HG03139 (cell line): ENCODE data around the gene TMEM63C.
"Not testable (repeated sequence)": the region's sequence is repeated elsewhere in the genome, so short reads cannot be mapped to it uniquely, and the experiment has no call there.

Experiments used
- ATAC-seq: cut with Tn5 transposase; IDR thresholded peaks from one replicate; pipeline ENCODE4 v1.9.1; 2021; ENCODE audit not compliant: unreplicated experiment

The TMEM63C gene

GRCh38 chr14:77153802-77154201 lies 27.8 kb upstream of the TMEM63C start:
- ATAC-seq: no peak

- no peak for ATAC-seq
Measured at GRCh38 chr14:77154421-77154820, 27.2 kb upstream of the TMEM63C start.

GRCh38 chr14:77155083-77155482 lies 26.5 kb upstream of the TMEM63C start:
- ATAC-seq: no peak

- no peak for ATAC-seq
Measured at GRCh38 chr14:77157740-77158139, 23.9 kb upstream of the TMEM63C start.

- ATAC-seq: no peak
Measured at GRCh38 chr14:77158175-77158881, 23.3 kb upstream of the TMEM63C start.

GRCh38 chr14:77158882-77159255 lies 22.7 kb upstream of the TMEM63C start:
- ATAC-seq: no peak

- ATAC-seq: no peak
Measured at GRCh38 chr14:77161011-77161410, 20.6 kb upstream of the TMEM63C start.

GRCh38 chr14:77170045-77170444 lies 11.6 kb upstream of the TMEM63C start:
- ATAC-seq: no peak

GRCh38 chr14:77172916-77173315 lies 8.7 kb upstream of the TMEM63C start:
- no peak for ATAC-seq

- ATAC-seq: not testable (repeated sequence)
Measured at GRCh38 chr14:77173911-77174617, 7.5 kb upstream of the TMEM63C start.

GRCh38 chr14:77175843-77176242 lies 5.8 kb upstream of the TMEM63C start:
- no peak for ATAC-seq

GRCh38 chr14:77177702-77178101 lies 3.9 kb upstream of the TMEM63C start:
- ATAC-seq: no peak

GRCh38 chr14:77178656-77179055 lies 2.9 kb upstream of the TMEM63C start:
- no peak for ATAC-seq

GRCh38 chr14:77180726-77181602 lies 634 bp upstream of the TMEM63C start:
- ATAC-seq: no peak

GRCh38 chr14:77183896-77184295 lies 2.3 kb downstream of the TMEM63C start:
- no peak for ATAC-seq

- ATAC-seq: no peak
Measured at GRCh38 chr14:77184396-77185092, 2.9 kb downstream of the TMEM63C start.

GRCh38 chr14:77185093-77185465 lies 3.5 kb downstream of the TMEM63C start:
- ATAC-seq: no peak

- ATAC-seq: no peak
Measured at GRCh38 chr14:77186911-77187648, 5.5 kb downstream of the TMEM63C start.

GRCh38 chr14:77187649-77188012 lies 6.0 kb downstream of the TMEM63C start:
- no peak for ATAC-seq

- no peak for ATAC-seq
Measured at GRCh38 chr14:77189479-77189878, 7.9 kb downstream of the TMEM63C start.

- ATAC-seq: no peak
Measured at GRCh38 chr14:77190977-77191376, 9.4 kb downstream of the TMEM63C start.
